Neural crest cell (in vitro differentiated cells): ENCODE data around the gene SNRNP25. TPM values are rescaled to one million over a fixed set of nuclear protein-coding genes. Genes with fewer than 3 reads are reported as not detected.

Experiments
- DNase-seq: peaks from one replicate; pipeline ENCODE4 v3.0.0; 2021; ENCODE audit warnings: low read depth, mixed read lengths, low spot score
- H3K27ac Mint-ChIP-seq: one replicate; pipeline ENCODE4 v1.8.0; 2021; ENCODE audit warnings: mild to moderate bottlenecking, mixed read lengths; ENCODE audit not compliant: unreplicated experiment
- H3K27me3 Mint-ChIP-seq: 2 replicates; pipeline ENCODE4 v1.8.0; 2021; ENCODE audit warnings: low read depth, mild to moderate bottlenecking, mixed read lengths
- H3K36me3 Mint-ChIP-seq: 2 replicates; pipeline ENCODE4 v1.8.0; 2021; ENCODE audit warnings: low read depth, mild to moderate bottlenecking, mixed read lengths
- H3K4me1 Mint-ChIP-seq: 2 replicates; pipeline ENCODE4 v1.8.0; 2021; ENCODE audit warnings: mixed read lengths
- H3K4me3 Mint-ChIP-seq: one replicate; pipeline ENCODE4 v1.8.0; 2021; ENCODE audit warnings: mild to moderate bottlenecking, mixed read lengths
- H3K9me3 Mint-ChIP-seq: 2 replicates; pipeline ENCODE4 v1.8.0; 2021; ENCODE audit warnings: mixed read lengths
- total RNA-seq: library from RNA; stranded (reverse); gene quantifications from 2 replicates; pipeline ENCODE4 v1.2.1, GENCODE V29; 2021
- TF ChIP-seq, protein P1 (sequence below): fragments of 200-600 bp; sonication (generic); conservative IDR thresholded peaks from 2 replicates; pipeline ENCODE4 v1.5.0; 2021; ENCODE audit warnings: antibody characterized with exemption, mild to moderate bottlenecking

Gene SNRNP25
- total RNA-seq, 1 donor from 2014 or later: 85.6 TPM

DNA sequence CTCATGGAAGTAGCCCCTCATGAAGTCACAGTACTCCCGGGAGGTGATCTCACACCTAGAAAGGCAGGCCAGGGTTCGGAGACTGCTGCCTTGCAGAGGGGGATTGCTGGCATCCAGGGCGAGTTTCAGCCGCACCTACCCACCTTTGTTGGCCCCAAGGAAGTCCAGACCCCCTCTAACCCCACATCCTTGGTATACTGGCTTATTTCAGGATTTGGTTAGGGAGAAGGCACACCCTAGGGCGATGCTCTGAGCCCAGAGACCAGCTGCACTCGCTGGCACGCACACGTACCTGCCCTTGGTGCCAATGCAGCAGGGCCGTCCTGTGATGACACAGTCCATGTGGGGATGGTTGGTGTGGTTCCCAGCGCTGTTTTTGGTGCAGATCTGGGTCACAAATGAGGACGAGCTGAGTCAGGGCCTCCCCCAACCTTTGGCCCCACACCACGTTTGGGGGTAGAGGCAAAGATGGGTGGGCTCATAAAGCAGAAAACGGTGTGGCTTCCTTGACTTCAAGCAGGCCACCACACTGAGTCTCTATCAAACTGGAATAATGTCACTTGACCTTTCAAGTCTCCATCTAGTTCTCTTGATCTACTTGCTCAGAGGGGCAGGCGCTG, 5.9 kb downstream of the SNRNP25 start:
- Mint-ChIP-seq H3K27me3 (no peaks in the 10 kb centered on the region), H3K36me3 (peaks cover 7% of the 10 kb centered on the region), H3K4me3 (no peak overlapping the region), H3K9me3 (no peaks in the 10 kb centered on the region), H3K4me1 (peaks cover 5% of the 10 kb centered on the region), H3K27ac (no peak overlapping the region)
- TF ChIP-seq, protein P1, sequence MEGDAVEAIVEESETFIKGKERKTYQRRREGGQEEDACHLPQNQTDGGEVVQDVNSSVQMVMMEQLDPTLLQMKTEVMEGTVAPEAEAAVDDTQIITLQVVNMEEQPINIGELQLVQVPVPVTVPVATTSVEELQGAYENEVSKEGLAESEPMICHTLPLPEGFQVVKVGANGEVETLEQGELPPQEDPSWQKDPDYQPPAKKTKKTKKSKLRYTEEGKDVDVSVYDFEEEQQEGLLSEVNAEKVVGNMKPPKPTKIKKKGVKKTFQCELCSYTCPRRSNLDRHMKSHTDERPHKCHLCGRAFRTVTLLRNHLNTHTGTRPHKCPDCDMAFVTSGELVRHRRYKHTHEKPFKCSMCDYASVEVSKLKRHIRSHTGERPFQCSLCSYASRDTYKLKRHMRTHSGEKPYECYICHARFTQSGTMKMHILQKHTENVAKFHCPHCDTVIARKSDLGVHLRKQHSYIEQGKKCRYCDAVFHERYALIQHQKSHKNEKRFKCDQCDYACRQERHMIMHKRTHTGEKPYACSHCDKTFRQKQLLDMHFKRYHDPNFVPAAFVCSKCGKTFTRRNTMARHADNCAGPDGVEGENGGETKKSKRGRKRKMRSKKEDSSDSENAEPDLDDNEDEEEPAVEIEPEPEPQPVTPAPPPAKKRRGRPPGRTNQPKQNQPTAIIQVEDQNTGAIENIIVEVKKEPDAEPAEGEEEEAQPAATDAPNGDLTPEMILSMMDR: no peak
- no peak for DNase-seq

DNA sequence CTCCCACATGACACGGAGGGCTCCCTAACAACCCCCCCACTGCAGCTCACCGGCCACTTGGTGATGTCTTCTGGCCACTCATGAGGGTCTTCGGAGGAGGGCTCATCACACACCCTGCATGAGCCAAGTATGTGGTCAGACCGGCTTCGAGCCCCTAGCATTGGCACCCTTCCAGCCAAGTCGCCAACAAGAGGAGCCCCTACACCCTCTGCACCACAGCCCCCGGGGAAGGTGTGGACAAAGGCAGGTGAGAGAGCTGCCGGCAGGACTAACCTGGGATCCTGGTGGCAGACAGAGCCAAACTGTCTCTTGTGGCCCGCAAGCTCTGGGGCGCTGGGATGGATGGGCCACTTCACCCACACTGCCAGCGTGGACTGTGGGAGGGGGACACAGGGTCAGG, 6.5 kb downstream of the SNRNP25 start:
- H3K9me3 Mint-ChIP-seq: no peaks in the 10 kb centered on the region
- no peaks in the 10 kb centered on the region for H3K27me3 Mint-ChIP-seq
- TF ChIP-seq, protein P1: no peak
- no peak overlapping the region for H3K27ac Mint-ChIP-seq
- peaks cover 1% of the 10 kb centered on the region for H3K4me1 Mint-ChIP-seq
- H3K36me3 Mint-ChIP-seq: peaks cover 7% of the 10 kb centered on the region
- no peak overlapping the region for H3K4me3 Mint-ChIP-seq
- DNase-seq: no peak

DNA sequence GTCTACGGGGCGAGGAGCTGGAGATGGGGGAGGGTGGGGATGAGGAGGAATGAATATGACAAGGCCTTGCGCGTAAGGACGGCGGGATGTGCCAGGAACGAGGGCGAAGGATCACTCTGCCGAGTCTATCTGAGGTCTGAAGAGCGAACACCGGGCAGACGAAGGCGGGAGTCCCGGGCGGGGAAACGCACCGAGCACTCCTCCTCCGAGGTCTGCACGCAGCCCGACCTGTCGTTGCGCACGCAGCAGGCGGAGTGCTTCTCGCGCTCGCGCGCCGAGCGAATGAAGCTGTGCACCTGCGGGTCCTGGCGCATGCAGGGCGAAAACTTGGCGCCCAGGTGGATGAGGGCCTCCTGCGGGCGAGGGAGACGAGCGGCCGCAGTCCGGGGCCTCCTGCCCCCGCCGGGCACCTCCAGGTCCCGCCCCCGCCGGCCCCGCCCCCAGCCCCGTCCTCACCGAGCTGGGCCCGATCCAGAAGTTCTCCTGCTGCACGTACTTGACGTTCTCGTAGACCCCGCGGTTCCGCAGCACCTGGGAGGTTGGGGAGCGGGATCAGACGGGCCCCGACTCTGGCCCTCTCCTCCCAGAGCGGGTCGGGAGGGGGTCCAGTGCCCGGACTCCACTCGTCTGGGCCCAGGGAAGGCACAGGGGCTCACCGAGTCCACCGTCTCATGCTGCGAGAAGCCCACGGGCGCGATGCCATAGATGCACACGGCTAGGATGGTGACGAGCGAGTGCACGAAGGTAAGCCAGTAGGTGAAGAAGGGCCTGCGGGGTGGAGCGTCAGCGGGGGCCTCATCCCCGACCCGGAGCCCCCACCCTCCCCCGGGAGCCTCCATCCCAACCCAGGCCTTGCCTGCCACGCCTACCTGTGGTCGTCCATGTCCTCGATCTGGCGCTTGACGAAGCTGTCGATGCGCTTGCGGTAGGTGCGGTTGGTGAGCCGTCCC, 7.6 kb downstream of the SNRNP25 start:
- Mint-ChIP-seq H3K27me3 (peaks cover 4% of the 10 kb centered on the region), H3K36me3 (peaks cover 4% of the 10 kb centered on the region), H3K4me3 (peak overlapping the region; percentile 23), H3K9me3 (no peaks in the 10 kb centered on the region), H3K27ac (no peak overlapping the region), H3K4me1 (peaks cover 8% of the 10 kb centered on the region)
- DNase-seq: no peak
- TF ChIP-seq, protein P1: no peak

DNA sequence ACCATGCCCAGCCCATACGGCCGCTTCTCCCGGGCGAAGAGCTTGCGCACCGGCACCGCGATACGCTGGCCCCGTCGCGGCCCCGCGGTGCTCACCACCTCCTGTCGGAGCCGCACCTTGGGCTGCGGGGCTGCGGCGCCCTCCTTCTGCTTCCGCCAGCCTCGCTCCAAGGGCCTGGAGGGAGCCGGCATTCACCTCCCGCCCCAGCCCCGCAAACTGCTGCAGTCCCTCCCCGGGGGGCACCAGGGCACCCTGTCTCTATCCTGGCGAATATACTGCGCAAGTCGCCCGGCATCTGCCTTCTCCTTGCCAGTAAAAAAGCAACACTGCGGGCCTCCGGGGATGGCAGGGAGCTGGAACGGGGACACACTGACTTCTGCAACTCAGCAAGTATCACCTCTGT, 8.3 kb downstream of the SNRNP25 start:
- H3K4me3 Mint-ChIP-seq: no peak overlapping the region
- peaks cover 4% of the 10 kb centered on the region for H3K27me3 Mint-ChIP-seq
- H3K9me3 Mint-ChIP-seq: no peaks in the 10 kb centered on the region
- TF ChIP-seq, protein P1: no peak
- peaks cover 11% of the 10 kb centered on the region for H3K4me1 Mint-ChIP-seq
- peaks cover 4% of the 10 kb centered on the region for H3K36me3 Mint-ChIP-seq
- no peak overlapping the region for H3K27ac Mint-ChIP-seq
- DNase-seq: no peak

DNA sequence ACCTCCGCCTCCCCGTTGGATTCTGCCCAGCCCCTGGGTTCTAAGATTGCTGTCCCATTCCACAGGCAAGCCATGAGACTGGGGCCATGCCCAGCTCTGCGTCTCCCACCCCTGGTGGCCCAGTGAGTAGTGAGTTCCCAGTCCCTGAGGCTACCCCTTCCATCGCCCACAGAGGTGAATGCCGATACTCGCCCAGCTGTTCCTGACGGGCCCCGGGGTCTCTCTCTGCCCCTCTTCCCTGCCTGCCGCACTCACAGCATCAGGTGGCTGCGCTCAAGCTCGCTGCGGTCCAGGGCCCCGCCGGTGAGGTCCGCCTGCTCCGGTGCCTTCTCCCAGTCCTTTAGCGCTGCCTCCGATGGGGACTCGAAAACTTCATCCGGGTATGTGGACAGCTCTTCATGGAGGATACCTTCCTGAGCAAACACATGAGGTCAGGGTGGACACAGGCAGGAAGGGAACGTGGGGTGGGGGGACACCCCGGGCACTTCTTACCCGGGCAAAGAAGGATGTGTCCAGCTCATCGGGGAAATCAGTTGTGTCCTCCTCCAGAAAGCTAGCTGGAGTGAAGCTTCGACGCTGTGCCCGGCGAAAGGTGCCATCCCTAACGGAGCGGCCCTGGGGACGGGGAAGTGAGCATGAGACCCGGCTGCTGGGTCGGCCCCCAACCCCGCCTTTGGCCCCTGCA, 8.8 kb downstream of the SNRNP25 start:
- Mint-ChIP-seq H3K36me3 (peaks cover 4% of the 10 kb centered on the region), H3K27me3 (peaks cover 4% of the 10 kb centered on the region), H3K4me1 (peaks cover 17% of the 10 kb centered on the region), H3K9me3 (no peaks in the 10 kb centered on the region), H3K27ac (peak overlapping the region; percentile 50), H3K4me3 (no peak overlapping the region)
- DNase-seq: no peak
- TF ChIP-seq, protein P1: no peak
